Thymus (tissue), 11 donors: Measurements from ENCODE around the gene MRGPRF. TPM values are rescaled to one million over a fixed set of nuclear protein-coding genes. Genes with fewer than 3 reads are reported as not detected.

Source experiments
- DNase-seq, 9 donors: peaks; one replicate each; pipeline ENCODE4 v3.0.0-alpha.2; 2013; ENCODE audit warnings: low spot score in 9 of 9, low read depth in 6 of 9, missing footprints in 1 of 9
- H3K27ac ChIP-seq, 2 donors: one replicate each; pipeline ENCODE4 v1.5.1; 2013; ENCODE audit warnings: control low read depth in 1 of 2, low read depth in 1 of 2, low read length in 1 of 2, mild to moderate bottlenecking in 1 of 2, moderate library complexity in 1 of 2
- H3K27me3 ChIP-seq, 2 donors: one replicate each; pipeline ENCODE4 v1.5.1; 2013; ENCODE audit warnings: low read length in 1 of 2; ENCODE audit not compliant: control insufficient read depth in 2 of 2, insufficient read depth in 1 of 2
- H3K36me3 ChIP-seq, 2 donors: one replicate each; pipeline ENCODE4 v1.5.1; 2013; ENCODE audit warnings: low read length in 1 of 2, mild to moderate bottlenecking in 1 of 2, moderate library complexity in 1 of 2; ENCODE audit not compliant: control insufficient read depth in 2 of 2, insufficient read depth in 2 of 2
- H3K4me1 ChIP-seq, 2 donors: one replicate each; pipeline ENCODE4 v1.5.1; 2013; ENCODE audit warnings: low read length in 2 of 2; ENCODE audit not compliant: control insufficient read depth in 2 of 2, insufficient read depth in 2 of 2
- H3K4me3 ChIP-seq, 2 donors: one replicate each; pipeline ENCODE4 v1.5.1; 2013; ENCODE audit warnings: low read length in 2 of 2, control low read depth in 1 of 2, mild to moderate bottlenecking in 1 of 2
- H3K9me3 ChIP-seq, 2 donors: one replicate each; pipeline ENCODE4 v1.5.1; 2013; ENCODE audit warnings: low read length in 1 of 2, mild to moderate bottlenecking in 1 of 2; ENCODE audit not compliant: control insufficient read depth in 2 of 2, insufficient read depth in 1 of 2
- whole genome bisulfite sequencing: extraction: QIAGEN DNeasy Blood & Tissue Kit; methylation state at CpG from one replicate; pipeline ENCODE4 v1.1.7; 2013; 5-methylcytosine and 5-hydroxymethylcytosine counted together
- polyA plus RNA-seq: library from polyadenylated mRNA; stranded (reverse); fragments of 200-250 nt; gene quantifications from one replicate; pipeline ENCODE4 v1.2.3, GENCODE V29; 2013
- total RNA-seq: library from RNA; stranded (reverse); fragments of 120-200 nt; gene quantifications from one replicate; pipeline ENCODE4 v1.2.4, GENCODE V29; 2013
- donor health status: healthy.

The MRGPRF gene
- total and polyA plus RNA-seq, 2 donors: 0.57 to 4.7 TPM

GRCh38 chr11:68956142-68956541 is 56.9 kb downstream of the MRGPRF start:
- DNase-seq: peak in 1 of 9 donors; percentile 12
- H3K9me3 ChIP-seq: no peaks in the 10 kb centered on the region
- H3K4me1 ChIP-seq: peaks cover 0 to 8% of the 10 kb centered on the region in 2 donors
- no peaks in the 10 kb centered on the region for H3K36me3 ChIP-seq
- H3K27me3 ChIP-seq: no peaks in the 10 kb centered on the region
- H3K27ac ChIP-seq: no peak overlapping the region
- no peak overlapping the region for H3K4me3 ChIP-seq
- WGBS: 8% methylated on average over 12 of the region's 12 CpGs

- H3K27me3 ChIP-seq: no peaks in the 10 kb centered on the region
- H3K27ac ChIP-seq: no peak overlapping the region
- no peaks in the 10 kb centered on the region for H3K36me3 ChIP-seq
- peaks cover 0 to 8% of the 10 kb centered on the region in 2 donors for H3K4me1 ChIP-seq
- 37% methylated on average over 5 of the region's 5 CpGs for WGBS
- no peaks in the 10 kb centered on the region for H3K9me3 ChIP-seq
- H3K4me3 ChIP-seq: no peak overlapping the region
- no peak for DNase-seq
Measured at GRCh38 chr11:68955607-68955958, 57.5 kb downstream of the MRGPRF start.

GRCh38 chr11:68954836-68955606 is 58.0 kb downstream of the MRGPRF start:
- Histone ChIP-seq H3K27ac (no peak overlapping the region), H3K4me1 (peaks cover 0 to 8% of the 10 kb centered on the region in 2 donors), H3K36me3 (no peaks in the 10 kb centered on the region), H3K4me3 (no peak overlapping the region), H3K27me3 (no peaks in the 10 kb centered on the region), H3K9me3 (no peaks in the 10 kb centered on the region)
- WGBS: 40% methylated on average over 30 of the region's 30 CpGs
- DNase-seq: peak in 1 of 9 donors; percentile 22

Other genes with a start within 250 kb of the MRGPRF start
- gene CPT1A, start 171.3 kb downstream of the MRGPRF start, total RNA-seq: 7.1 TPM
- 19.0 TPM for gene CPT1A, start 171.3 kb downstream of the MRGPRF start, polyA plus RNA-seq
- gene MRPL21, start 109.4 kb downstream of the MRGPRF start, total RNA-seq: 101 TPM
- gene MRPL21, start 109.4 kb downstream of the MRGPRF start, polyA plus RNA-seq: 91.9 TPM
- 5.2 TPM for gene IGHMBP2, start 109.4 kb downstream of the MRGPRF start, total RNA-seq
- 19.0 TPM for gene IGHMBP2, start 109.4 kb downstream of the MRGPRF start, polyA plus RNA-seq
- gene MRGPRD, start 32.3 kb downstream of the MRGPRF start, total RNA-seq: not detected
- gene MRGPRD, start 32.3 kb downstream of the MRGPRF start, polyA plus RNA-seq: 0.05 TPM
- 5.3 TPM for gene TPCN2, start 35.7 kb upstream of the MRGPRF start, total RNA-seq
- gene TPCN2, start 35.7 kb upstream of the MRGPRF start, polyA plus RNA-seq: 9.8 TPM
- gene SMIM38, start 142.7 kb upstream of the MRGPRF start, total RNA-seq: 0.24 TPM
- 0.09 TPM for gene SMIM38, start 142.7 kb upstream of the MRGPRF start, polyA plus RNA-seq